Stomach (tissue), 4 donors: ENCODE measurements around the gene VWF.

ENCODE experiments used
- CTCF ChIP-seq, 7 experiments: fragments of 450-650 bp in 4 of 7; fragments of 200-600 bp in 3 of 7; sonication (generic) in 3 of 7; IDR thresholded peaks; one replicate each; pipeline ENCODE4 v1.5.1; 2016 to 2019; ENCODE audit warnings: antibody characterized with exemption in 7 of 7, control low read depth in 2 of 7, mild to moderate bottlenecking in 1 of 7
- EP300 ChIP-seq: sonication (generic); formaldehyde crosslinking; IDR thresholded peaks from one replicate; pipeline ENCODE4 v1.6.1; 2017; ENCODE audit warnings: antibody characterized with exemption
- POLR2AphosphoS5 ChIP-seq, 3 donors: sonication (generic); formaldehyde crosslinking; IDR thresholded peaks; one replicate each; pipeline ENCODE4 v1.6.1; 2016; ENCODE audit warnings: antibody characterized with exemption in 3 of 3

GRCh38 chr12:6093764-6094163 is 30.7 kb downstream of the VWF start:
- no peak for TF ChIP-seq CTCF (IDR thresholded peaks at IDR 0.05)
- no peak for TF ChIP-seq POLR2AphosphoS5 (IDR thresholded peaks at IDR 0.05)
- no peak for TF ChIP-seq EP300
